ENCODE data around the gene PRDM5.

The PRDM5 gene

GRCh38 chr4:120815361-120815760, 107.2 kb downstream of the PRDM5 start:
- DNase-seq: no peak

- DNase-seq: no peak
Measured at GRCh38 chr4:120814886-120815285, 107.6 kb downstream of the PRDM5 start.

- no peak for DNase-seq
Measured at GRCh38 chr4:120812216-120812615, 110.3 kb downstream of the PRDM5 start.

- DNase-seq: no peak
Measured at GRCh38 chr4:120809518-120809917, 113.0 kb downstream of the PRDM5 start.

DNA sequence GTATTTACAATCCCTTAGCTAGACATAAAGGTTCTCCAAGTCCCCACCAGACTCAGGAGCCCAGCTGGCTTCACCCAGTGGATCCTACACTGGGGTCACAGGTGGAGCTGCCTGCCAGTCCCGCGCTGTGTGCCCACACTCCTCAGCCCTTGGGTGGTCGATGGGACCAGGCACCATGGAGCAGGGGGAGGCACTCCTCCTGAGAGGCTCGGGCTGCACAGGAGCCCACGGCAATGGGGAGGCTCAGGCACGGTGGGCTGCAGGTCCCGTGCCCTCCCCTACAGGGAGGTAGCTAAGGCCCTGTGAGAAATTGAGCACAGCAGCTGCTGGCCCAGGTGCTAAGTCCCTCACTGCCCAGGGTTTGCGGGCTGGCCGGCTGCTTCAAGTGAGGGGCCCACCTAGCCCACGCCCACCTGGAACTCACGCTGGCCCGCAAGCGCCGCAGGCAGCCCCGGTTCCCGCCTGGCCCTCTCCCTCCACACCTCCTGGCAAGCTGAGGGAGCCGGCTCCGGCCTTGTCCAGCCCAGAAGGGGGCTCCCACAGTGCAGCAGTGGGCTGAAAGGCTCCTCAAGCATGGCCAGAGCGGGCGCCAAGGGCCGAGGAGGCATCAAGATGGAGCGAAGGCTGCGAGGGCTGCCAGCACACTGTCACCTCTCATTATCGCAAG, 113.9 kb downstream of the PRDM5 start:
- DNase-seq: no peak

GRCh38 chr4:120801137-120801758, 121.3 kb downstream of the PRDM5 start:
- no peak for DNase-seq

GRCh38 chr4:120798570-120798969, 124.0 kb downstream of the PRDM5 start:
- no peak for DNase-seq

DNA sequence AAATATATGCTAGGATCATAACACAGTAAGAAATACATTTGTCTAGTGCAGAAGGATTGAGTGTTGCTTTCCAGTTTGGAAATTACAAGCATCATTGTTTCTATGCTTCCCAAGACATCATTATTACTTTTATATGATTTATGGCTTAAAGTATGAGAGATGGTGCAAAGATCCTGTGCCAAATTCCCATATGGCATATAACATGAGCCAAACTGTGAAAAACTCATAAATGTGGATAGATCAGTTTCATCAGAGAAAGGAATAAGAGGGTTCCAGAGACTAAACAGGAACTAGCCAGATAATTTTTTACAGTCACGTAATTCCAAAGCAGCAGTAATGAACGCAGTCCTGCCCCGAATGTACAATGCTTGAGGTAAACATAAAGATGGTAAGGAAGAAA, 126.3 kb downstream of the PRDM5 start:
- no peak for DNase-seq

- DNase-seq: no peak
Measured at GRCh38 chr4:120785202-120785601, 137.3 kb downstream of the PRDM5 start.

DNA sequence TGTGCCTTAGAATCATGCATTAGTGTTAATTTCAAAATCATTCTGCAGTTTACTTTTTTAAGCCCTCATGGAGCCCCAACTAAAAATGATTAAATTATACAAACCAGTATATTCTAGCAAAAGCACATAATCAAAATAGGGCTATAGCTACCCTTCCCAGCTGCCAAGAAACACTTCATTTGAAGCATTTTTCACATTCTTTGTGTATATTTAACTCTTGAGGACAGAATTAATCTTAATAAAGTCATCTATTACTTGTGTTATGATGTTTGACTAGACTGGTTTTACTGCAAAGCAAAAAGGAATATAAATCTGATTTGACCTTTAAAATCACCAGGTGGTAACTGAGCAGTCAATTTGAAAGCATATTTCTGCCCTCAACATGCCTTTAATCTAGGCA, 145.1 kb downstream of the PRDM5 start:
- no peak for DNase-seq

DNA sequence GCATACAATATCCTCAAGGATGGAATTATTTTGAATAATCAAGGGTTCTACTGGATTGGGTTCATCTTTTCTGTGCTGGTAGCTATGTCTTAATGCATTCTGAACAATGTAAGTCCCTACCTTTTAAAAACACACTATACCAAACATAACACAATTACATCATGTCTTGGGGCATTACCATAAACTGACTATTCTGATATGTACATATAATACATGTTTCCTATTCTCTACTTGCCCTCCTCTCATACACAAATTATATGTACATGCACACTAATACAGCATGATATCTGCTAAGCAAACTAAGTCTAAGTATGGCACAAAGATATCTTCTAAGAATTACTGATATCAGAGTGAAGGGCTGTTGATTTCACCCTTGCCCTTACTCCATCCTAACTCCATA, 147.1 kb downstream of the PRDM5 start:
- no peak for DNase-seq

DNA sequence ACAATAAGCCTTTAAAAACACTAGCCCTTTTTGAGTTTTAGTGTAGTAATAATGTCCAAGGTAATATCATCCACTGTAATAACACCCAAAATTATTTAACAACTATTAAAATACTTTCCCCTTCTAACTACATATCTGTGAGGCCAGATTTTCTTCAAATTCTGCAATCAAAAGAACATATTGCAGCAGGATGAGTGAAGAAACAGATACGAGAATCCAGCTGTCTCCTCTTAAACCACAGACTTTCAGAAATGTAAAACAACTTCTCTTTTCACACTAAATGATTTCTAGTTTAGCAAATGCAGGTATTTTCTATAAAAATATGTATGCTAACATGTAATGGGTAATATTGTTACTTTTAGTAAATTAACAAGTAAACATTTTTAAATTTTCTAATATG, 148.9 kb downstream of the PRDM5 start:
- DNase-seq: no peak

DNA sequence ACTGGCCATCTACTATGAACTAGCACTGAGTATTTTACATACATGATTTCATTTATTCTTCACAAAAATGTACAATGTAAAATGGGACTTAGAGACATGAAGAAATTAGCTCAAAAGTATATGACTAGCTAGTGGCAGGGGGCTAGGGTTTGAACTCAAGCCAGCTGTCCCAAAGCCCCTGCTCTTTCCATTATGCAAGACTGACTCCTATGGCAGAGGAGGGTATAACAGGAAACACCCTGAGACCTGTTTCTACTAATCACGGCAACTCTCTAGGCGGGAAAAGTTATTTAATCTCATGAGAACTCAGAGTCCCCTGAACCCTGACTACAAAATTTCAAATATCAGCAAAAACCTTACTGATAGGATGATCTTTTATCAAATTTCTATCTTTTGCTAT, 150.6 kb downstream of the PRDM5 start:
- DNase-seq: no peak

DNA sequence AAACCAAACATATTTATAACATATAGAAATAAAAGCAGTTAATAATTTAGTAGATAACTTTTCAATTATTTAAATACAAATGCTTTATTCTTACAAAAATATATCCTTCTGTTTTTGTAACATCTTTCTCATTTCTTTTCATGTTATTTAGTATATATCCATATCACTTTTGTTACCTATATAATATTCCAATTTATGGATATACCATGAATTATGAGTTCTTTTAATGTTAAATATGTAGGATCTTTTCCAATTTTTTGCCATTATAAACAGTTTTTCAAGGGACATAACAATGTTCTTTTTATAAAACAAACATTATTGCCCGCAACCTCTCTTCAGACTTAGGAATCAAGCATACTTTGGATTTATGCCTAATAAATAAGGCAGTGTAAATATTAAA, 151.6 kb downstream of the PRDM5 start:
- no peak for DNase-seq

- DNase-seq: no peak
Measured at GRCh38 chr4:120769227-120769626, 153.3 kb downstream of the PRDM5 start.

- DNase-seq: no peak
Measured at GRCh38 chr4:120765260-120765680, 157.3 kb downstream of the PRDM5 start.

GRCh38 chr4:120763650-120764049, 158.9 kb downstream of the PRDM5 start:
- DNase-seq: no peak

GRCh38 chr4:120761070-120761469, 161.5 kb downstream of the PRDM5 start:
- no peak for DNase-seq

- DNase-seq: no peak
Measured at GRCh38 chr4:120760047-120760446, 162.5 kb downstream of the PRDM5 start.

DNA sequence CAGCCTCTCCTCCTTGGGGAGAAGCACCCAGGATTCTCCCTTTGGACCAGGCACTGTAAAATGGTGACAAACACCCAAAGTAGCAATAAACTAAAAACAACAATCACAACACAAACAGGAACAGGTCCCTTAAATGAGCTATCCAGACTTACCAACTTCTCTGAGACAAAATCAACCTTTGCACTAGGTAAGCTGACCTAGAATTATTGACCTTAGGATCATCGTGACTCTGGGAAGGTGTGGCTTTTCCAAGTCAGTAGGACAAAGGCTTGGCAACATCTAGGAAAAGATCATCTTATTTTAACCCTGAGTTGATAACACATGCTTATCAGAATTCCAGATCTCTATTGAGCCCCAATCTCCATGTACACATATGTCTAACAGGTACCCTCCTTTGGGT, 166.7 kb downstream of the PRDM5 start:
- DNase-seq: no peak

DNA sequence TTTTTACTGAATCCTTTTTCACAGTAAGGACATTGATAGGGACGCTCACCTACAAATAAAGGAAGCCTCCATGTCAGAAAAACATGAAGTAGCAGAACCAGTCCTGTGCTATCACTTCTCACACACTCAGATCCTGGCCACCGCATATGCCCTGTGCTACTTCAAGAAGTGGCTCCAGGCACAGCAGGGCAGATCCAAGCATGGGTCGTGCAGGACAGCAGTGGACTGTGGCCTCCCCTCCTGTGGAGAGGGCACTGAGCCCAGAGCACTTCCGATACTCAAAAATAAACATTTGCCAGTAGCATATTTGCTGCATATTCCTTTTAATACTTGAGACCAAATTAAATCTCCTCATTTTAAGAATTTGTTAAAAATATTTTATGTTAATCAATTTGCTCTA, 167.9 kb downstream of the PRDM5 start:
- no peak for DNase-seq

DNA sequence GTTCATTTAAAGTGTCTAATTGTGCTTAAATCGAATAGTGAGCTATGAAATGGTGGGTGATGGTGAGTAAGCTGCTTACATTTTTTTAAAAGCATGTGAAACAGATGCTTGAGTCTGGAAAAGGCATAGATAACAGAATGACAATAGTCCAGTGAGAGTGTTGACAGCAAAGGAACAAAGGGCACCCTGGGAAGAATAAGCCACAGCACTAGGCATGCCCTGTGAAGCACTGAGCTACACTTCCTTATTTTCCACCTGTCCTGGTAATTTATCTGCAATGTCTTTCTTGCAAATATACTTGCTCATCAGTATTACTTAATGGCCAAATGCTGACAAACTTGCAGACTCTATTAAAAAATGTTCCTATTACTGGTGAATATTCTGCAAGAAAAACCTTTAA, 168.7 kb downstream of the PRDM5 start:
- DNase-seq: no peak

- DNase-seq: no peak
Measured at GRCh38 chr4:120750152-120750525, 172.4 kb downstream of the PRDM5 start.

- no peak for DNase-seq
Measured at GRCh38 chr4:120749445-120750151, 172.9 kb downstream of the PRDM5 start.
